ENCODE measurements around the gene ZBTB40.

GRCh38 chr1:22508991-22509390, 57.3 kb downstream of the ZBTB40 start:
- TF ChIP-seq CTCF (IDR thresholded peaks at IDR 0.05; ENCODE audit: borderline replicate concordance, extremely low read depth, low read length, poor library complexity, severe bottlenecking) = no peak
- no peak for TF ChIP-seq EZH2 (IDR thresholded peaks at IDR 0.05; ENCODE audit: borderline replicate concordance, low read depth, low read length, severe bottlenecking)

Measured in DND-41 (cell line).